Endothelial cell of umbilical vein (primary cell): ENCODE data around the gene COL23A1. TPM values are rescaled to one million over a fixed set of nuclear protein-coding genes. Genes with fewer than 3 reads are reported as not detected.

Experiments
- BruUV-seq: library from RNA; stranded (reverse); fragments of 400-500 nt; replicated peaks from 2 replicates; lab custom pipeline; 2021; lab: Mats Ljungman, UMichigan
- CTCF ChIA-PET: fragments of 300-600, 350-600 bp; sonication (Branson Sonifier 250); formaldehyde crosslinking; loops from one replicate; lab custom pipeline; 2021; ENCODE audit warnings: antibody characterized with exemption, inconsistent platforms; lab: Charles Lee
- POLR2A ChIA-PET: fragments of 300-600, 350-600 bp; sonication (Branson Sonifier 250); formaldehyde crosslinking; loops from one replicate; lab custom pipeline; 2021; ENCODE audit warnings: antibody characterized with exemption, inconsistent platforms; lab: Charles Lee
- DNase-seq: peaks from one replicate; pipeline ENCODE4 v3.0.0-alpha.2; 2011; ENCODE audit warnings: low read depth, low spot score
- FAIRE-seq: peaks from 2 replicates; lab custom pipeline; 2011; peaks lifted over from hg19 to GRCh38; lab: Jason Lieb, UNC
- H2AFZ ChIP-seq: 2 replicates; pipeline ENCODE4 v1.6.0; 2012; ENCODE audit warnings: low read depth, low read length, control low read depth, inconsistent platforms
- H3K27ac ChIP-seq: 2 replicates; pipeline ENCODE4 v1.5.1; 2011; ENCODE audit warnings: low read depth, mild to moderate bottlenecking, control low read depth, low read length, moderate library complexity; ENCODE audit not compliant: insufficient read depth
- H3K27me3 ChIP-seq, 2 experiments: 2 replicates each; pipeline versions ENCODE4 v1.6.0 to v1.6.1; 2011; ENCODE audit warnings: low read length in 2 of 2, mixed read lengths in 1 of 2; ENCODE audit not compliant: control insufficient read depth in 2 of 2, insufficient read depth in 2 of 2
- H3K36me3 ChIP-seq, 2 experiments: 2 replicates in 1 of 2; 3 replicates in 1 of 2; pipeline ENCODE4 v1.5.1; 2011; ENCODE audit warnings: low read length in 2 of 2, mild to moderate bottlenecking in 1 of 2, moderate library complexity in 1 of 2; ENCODE audit not compliant: control insufficient read depth in 2 of 2, insufficient read depth in 2 of 2; ENCODE audit errors: extremely low read depth in 1 of 2
- H3K4me1 ChIP-seq: 3 replicates; pipeline ENCODE4 v1.5.1; 2011; ENCODE audit warnings: mild to moderate bottlenecking, low read length; ENCODE audit not compliant: control insufficient read depth, insufficient read depth; ENCODE audit errors: extremely low read depth
- H3K4me2 ChIP-seq: 2 replicates; pipeline ENCODE4 v1.6.1; 2011; ENCODE audit warnings: low read length, control low read depth, mixed read lengths; ENCODE audit not compliant: insufficient read depth
- H3K4me3 ChIP-seq, 3 experiments: fragments of 200-600 bp in 1 of 3; sonication (generic), shearing (Covaris generic) in 1 of 3; replicated peaks in 1 of 3; 2 replicates each; pipeline ENCODE4 v1.5.1; 2011 to 2016; ENCODE audit warnings: control low read depth in 3 of 3, low read length in 3 of 3, mild to moderate bottlenecking in 2 of 3, inconsistent platforms in 1 of 3, low read depth in 1 of 3, moderate library complexity in 1 of 3; ENCODE audit not compliant: insufficient read depth in 1 of 3
- H3K79me2 ChIP-seq: 2 replicates; pipeline ENCODE4 v1.6.0; 2012; ENCODE audit warnings: low read length, inconsistent platforms; ENCODE audit not compliant: control insufficient read depth, insufficient read depth
- H3K9ac ChIP-seq: replicated peaks from 2 replicates; pipeline ENCODE3; 2011; ENCODE audit warnings: low read length, control low read depth; ENCODE audit not compliant: insufficient read depth; ENCODE audit errors: extremely low read depth
- H3K9me1 ChIP-seq: replicated peaks from 3 replicates; pipeline ENCODE4 v1.6.0; 2011; ENCODE audit warnings: mild to moderate bottlenecking, low read length; ENCODE audit not compliant: control insufficient read depth, insufficient read depth; ENCODE audit errors: extremely low read depth
- H3K9me3 ChIP-seq: replicated peaks from 2 replicates; pipeline ENCODE4 v1.5.1; 2012; ENCODE audit warnings: low read length, inconsistent platforms; ENCODE audit not compliant: control insufficient read depth, insufficient read depth
- H4K20me1 ChIP-seq: replicated peaks from 2 replicates; pipeline ENCODE3; 2011; ENCODE audit warnings: mild to moderate bottlenecking, low read length; ENCODE audit not compliant: control insufficient read depth, insufficient read depth; ENCODE audit errors: extremely low read depth
- EZH2 ChIP-seq: IDR thresholded peaks from 2 replicates; pipeline ENCODE4 v1.6.1; 2012; ENCODE audit warnings: borderline replicate concordance, low read depth, mild to moderate bottlenecking, moderate library complexity, low read length, inconsistent platforms; ENCODE audit not compliant: severe bottlenecking
- FOS ChIP-seq: IDR thresholded peaks from 2 replicates; pipeline ENCODE4 v1.6.1; 2011; ENCODE audit warnings: mild to moderate bottlenecking, low read length, moderate library complexity, borderline replicate concordance; ENCODE audit not compliant: insufficient read depth
- GATA2 ChIP-seq: IDR thresholded peaks from 2 replicates; pipeline ENCODE4 v1.7.0; 2011; ENCODE audit warnings: low read depth, mild to moderate bottlenecking, moderate library complexity, mixed read lengths, low read length; ENCODE audit not compliant: insufficient read length, insufficient read depth
- JUN ChIP-seq: IDR thresholded peaks from 2 replicates; pipeline ENCODE4 v1.6.1; 2011; ENCODE audit warnings: borderline replicate concordance, low read depth; ENCODE audit not compliant: insufficient read length, insufficient read depth
- MYC ChIP-seq: IDR thresholded peaks from one replicate; pipeline ENCODE4 v1.6.1; 2011; ENCODE audit warnings: mild to moderate bottlenecking, low read depth, low read length
- POLR2A ChIP-seq: IDR thresholded peaks from 2 replicates; pipeline ENCODE4 v1.6.1; 2012; ENCODE audit warnings: low read depth, mild to moderate bottlenecking, control low read depth, low read length
- POLR2AphosphoS5 ChIP-seq: IDR thresholded peaks from 2 replicates; pipeline ENCODE4 v1.6.1; 2012; ENCODE audit warnings: low read depth, mild to moderate bottlenecking, control low read depth, low read length, moderate library complexity; ENCODE audit not compliant: insufficient read depth
- dilution Hi-C: fragments of 300-500 bp; cut with MboI; formaldehyde crosslinking; loops from one replicate; pipeline ENCODE4 v1.15.0; 2019; ENCODE audit warnings: low sequenced_read_pairs; ENCODE audit not compliant: extremely low pct_ligation_motif_present
- intact Hi-C: fragments of 100-400 bp; cut with micrococcal nuclease; formaldehyde crosslinking; loops from one replicate; pipeline ENCODE4 v1.10.0; 2022
- polyA plus RNA-seq, 4 experiments: library from polyadenylated mRNA; depleted of rRNA in 3 of 4; stranded (reverse) in 3 of 4; unstranded in 1 of 4; fragments of >200 nt; gene quantifications; 2 replicates each; pipeline versions ENCODE4 v1.2.1 to v1.2.3, GENCODE V29; 2011 to 2012; ENCODE audit warnings: missing spikeins in 1 of 4
- total RNA-seq: library from RNA; stranded (reverse); gene quantifications from 2 replicates; pipeline ENCODE4 v1.2.3, GENCODE V29; 2021
- TF ChIP-seq, protein P1 (sequence below), 2 donors: IDR thresholded peaks; 1 replicate in 1 of 2; 2 replicates in 1 of 2; pipeline ENCODE4 v1.5.1; 2011; ENCODE audit warnings: low read length in 2 of 2, mild to moderate bottlenecking in 2 of 2, moderate library complexity in 2 of 2, control low read depth in 1 of 2, inconsistent platforms in 1 of 2, low read depth in 1 of 2; ENCODE audit not compliant: insufficient read depth in 1 of 2; ENCODE audit errors: extremely low read depth in 1 of 2
- TF ChIP-seq, protein P2 (sequence below): IDR thresholded peaks from 2 replicates; pipeline ENCODE4 v1.6.1; 2011; ENCODE audit not compliant: insufficient read depth, insufficient read length

The COL23A1 gene
- total and polyA plus RNA-seq, 2 donors (not counting 3 experiments of a cell fraction or from before 2014, with no cell fraction given): not detected

DNA sequence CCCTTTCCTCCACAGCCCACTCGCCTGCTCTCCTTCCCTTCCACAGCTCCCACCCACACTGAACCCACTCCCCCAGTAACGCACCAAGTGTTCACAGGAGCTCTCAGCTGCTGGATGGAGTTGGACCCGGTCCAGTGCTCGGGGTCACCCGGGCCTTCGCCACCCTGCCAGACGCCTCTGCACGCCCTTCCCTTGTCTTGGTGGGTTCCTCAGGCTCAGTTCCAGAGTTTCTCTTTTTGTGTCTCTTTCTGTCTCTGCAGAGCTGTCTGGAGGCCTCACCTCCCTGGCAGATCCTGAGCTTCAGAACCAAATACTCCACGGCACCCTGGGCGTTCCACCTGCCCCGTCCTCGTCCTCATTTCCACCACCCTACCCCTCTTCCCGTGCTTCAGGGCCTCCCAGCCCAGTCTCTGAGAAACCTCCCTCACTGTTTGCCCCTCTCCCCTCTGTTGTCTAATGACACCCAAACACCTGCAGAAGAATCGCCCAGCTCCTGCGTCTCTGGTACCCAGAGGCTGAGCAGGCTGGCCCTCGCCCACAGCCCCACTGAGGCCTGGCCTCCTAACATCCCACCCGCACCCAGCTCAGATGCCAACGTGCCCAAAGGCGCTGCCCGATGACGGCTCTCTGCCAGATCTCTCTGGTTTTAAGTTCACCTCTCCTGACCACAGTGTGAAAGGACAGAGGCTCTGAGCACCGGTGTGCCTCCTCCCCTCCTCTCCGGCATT is 74.3 kb downstream of the COL23A1 start:
- Histone ChIP-seq H3K27ac (no peak overlapping the region), H3K4me3 (no peak overlapping the region), H3K4me1 (no peaks in the 10 kb centered on the region), H3K4me2 (no peak overlapping the region), H3K36me3 (no peaks in the 10 kb centered on the region), H3K27me3 (no peaks in the 10 kb centered on the region), H2AFZ (no peak overlapping the region), H3K79me2 (no peaks in the 10 kb centered on the region), H4K20me1 (no peaks in the 10 kb centered on the region), H3K9ac (no peak overlapping the region), H3K9me3 (no peaks in the 10 kb centered on the region), H3K9me1 (no peaks in the 10 kb centered on the region)
- intact Hi-C loops: no loop called here
- BruUV-seq: no TSS peak
- POLR2A ChIA-PET: no interaction called here
- DNase-seq (no peak), FAIRE-seq (no peak)
- TF ChIP-seq MYC (no peak), POLR2AphosphoS5 (no peak), GATA2 (no peak), POLR2A (no peak), FOS (no peak), EZH2 (no peak), JUN (no peak)
- TF ChIP-seq, protein P1, sequence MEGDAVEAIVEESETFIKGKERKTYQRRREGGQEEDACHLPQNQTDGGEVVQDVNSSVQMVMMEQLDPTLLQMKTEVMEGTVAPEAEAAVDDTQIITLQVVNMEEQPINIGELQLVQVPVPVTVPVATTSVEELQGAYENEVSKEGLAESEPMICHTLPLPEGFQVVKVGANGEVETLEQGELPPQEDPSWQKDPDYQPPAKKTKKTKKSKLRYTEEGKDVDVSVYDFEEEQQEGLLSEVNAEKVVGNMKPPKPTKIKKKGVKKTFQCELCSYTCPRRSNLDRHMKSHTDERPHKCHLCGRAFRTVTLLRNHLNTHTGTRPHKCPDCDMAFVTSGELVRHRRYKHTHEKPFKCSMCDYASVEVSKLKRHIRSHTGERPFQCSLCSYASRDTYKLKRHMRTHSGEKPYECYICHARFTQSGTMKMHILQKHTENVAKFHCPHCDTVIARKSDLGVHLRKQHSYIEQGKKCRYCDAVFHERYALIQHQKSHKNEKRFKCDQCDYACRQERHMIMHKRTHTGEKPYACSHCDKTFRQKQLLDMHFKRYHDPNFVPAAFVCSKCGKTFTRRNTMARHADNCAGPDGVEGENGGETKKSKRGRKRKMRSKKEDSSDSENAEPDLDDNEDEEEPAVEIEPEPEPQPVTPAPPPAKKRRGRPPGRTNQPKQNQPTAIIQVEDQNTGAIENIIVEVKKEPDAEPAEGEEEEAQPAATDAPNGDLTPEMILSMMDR (IDR thresholded peaks at IDR 0.05; ENCODE audit: extremely low read depth in 1 of 2, insufficient read depth in 1 of 2, low read depth in 1 of 2, low read length in 2 of 2): no peak
- TF ChIP-seq, protein P2, sequence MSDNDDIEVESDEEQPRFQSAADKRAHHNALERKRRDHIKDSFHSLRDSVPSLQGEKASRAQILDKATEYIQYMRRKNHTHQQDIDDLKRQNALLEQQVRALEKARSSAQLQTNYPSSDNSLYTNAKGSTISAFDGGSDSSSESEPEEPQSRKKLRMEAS: no peak
- CTCF ChIA-PET: no interaction called here
- dilution Hi-C loops: no loop called here
